ENCODE results near the gene ABCB11.

The ABCB11 gene

GRCh38 chr2:168904358-168904757 is 126.8 kb downstream of the ABCB11 start:
- Histone ChIP-seq H2AFZ (ENCODE audit: low read length) (no peak overlapping the region), H3K9ac (ENCODE audit: low read length) (no peak overlapping the region)

GRCh38 chr2:168903888-168904287 is 127.2 kb downstream of the ABCB11 start:
- TF ChIP-seq EZH2phosphoT487 (IDR thresholded peaks at IDR 0.05; ENCODE audit: low read length) (no peak), EZH2 (optimal IDR thresholded peaks at IDR 0.05; ENCODE audit: low read depth, low read length) (no peak)
- TF ChIP-seq, protein P1, sequence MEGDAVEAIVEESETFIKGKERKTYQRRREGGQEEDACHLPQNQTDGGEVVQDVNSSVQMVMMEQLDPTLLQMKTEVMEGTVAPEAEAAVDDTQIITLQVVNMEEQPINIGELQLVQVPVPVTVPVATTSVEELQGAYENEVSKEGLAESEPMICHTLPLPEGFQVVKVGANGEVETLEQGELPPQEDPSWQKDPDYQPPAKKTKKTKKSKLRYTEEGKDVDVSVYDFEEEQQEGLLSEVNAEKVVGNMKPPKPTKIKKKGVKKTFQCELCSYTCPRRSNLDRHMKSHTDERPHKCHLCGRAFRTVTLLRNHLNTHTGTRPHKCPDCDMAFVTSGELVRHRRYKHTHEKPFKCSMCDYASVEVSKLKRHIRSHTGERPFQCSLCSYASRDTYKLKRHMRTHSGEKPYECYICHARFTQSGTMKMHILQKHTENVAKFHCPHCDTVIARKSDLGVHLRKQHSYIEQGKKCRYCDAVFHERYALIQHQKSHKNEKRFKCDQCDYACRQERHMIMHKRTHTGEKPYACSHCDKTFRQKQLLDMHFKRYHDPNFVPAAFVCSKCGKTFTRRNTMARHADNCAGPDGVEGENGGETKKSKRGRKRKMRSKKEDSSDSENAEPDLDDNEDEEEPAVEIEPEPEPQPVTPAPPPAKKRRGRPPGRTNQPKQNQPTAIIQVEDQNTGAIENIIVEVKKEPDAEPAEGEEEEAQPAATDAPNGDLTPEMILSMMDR (IDR thresholded peaks at IDR 0.05; ENCODE audit: low read length): no peak
- H3K4me3 ChIP-seq (ENCODE audit: low read length): no peak overlapping the region
- no peak overlapping the region for H3K9ac ChIP-seq (ENCODE audit: low read length)
- H3K27me3 ChIP-seq (replicated peaks; ENCODE audit: insufficient read depth, low read length): no peaks in the 10 kb centered on the region
- no peaks in the 10 kb centered on the region for H4K20me1 ChIP-seq (ENCODE audit: insufficient read depth, low read length)
- no peaks in the 10 kb centered on the region for H3K4me1 ChIP-seq (ENCODE audit: low read length)
- H3K9me2 ChIP-seq (replicated peaks; ENCODE audit: insufficient read depth, low read length): no peaks in the 10 kb centered on the region
- H3F3A ChIP-seq (ENCODE audit: insufficient read depth, low read length): no peaks in the 10 kb centered on the region
- no peak overlapping the region for H2AFZ ChIP-seq (ENCODE audit: low read length)
- no peak for DNase-seq
- no peak overlapping the region for H3K4me2 ChIP-seq (ENCODE audit: low read depth, low read length)
- no peak overlapping the region for H3K27ac ChIP-seq (ENCODE audit: low read length)
- H3K9me3 ChIP-seq (replicated peaks; ENCODE audit: insufficient read depth, low read length): no peaks in the 10 kb centered on the region
- H3K79me2 ChIP-seq (ENCODE audit: low read length): no peaks in the 10 kb centered on the region
- no peaks in the 10 kb centered on the region for H3K36me3 ChIP-seq (replicated peaks; ENCODE audit: insufficient read depth, low read length)

More at GRCh38 chr2:168904358-168904757, 126.8 kb downstream of the ABCB11 start:
- no peak overlapping the region for H3K4me3 ChIP-seq (ENCODE audit: low read length)
- H3K36me3 ChIP-seq (replicated peaks; ENCODE audit: insufficient read depth, low read length): no peaks in the 10 kb centered on the region
- H3K9me2 ChIP-seq (replicated peaks; ENCODE audit: insufficient read depth, low read length): no peaks in the 10 kb centered on the region
- no peak for DNase-seq
- no peaks in the 10 kb centered on the region for H3K9me3 ChIP-seq (replicated peaks; ENCODE audit: insufficient read depth, low read length)
- H3F3A ChIP-seq (ENCODE audit: insufficient read depth, low read length): no peaks in the 10 kb centered on the region
- H3K27me3 ChIP-seq (replicated peaks; ENCODE audit: insufficient read depth, low read length): no peaks in the 10 kb centered on the region
- TF ChIP-seq EZH2 (optimal IDR thresholded peaks at IDR 0.05; ENCODE audit: low read depth, low read length) (no peak), EZH2phosphoT487 (IDR thresholded peaks at IDR 0.05; ENCODE audit: low read length) (no peak)
- TF ChIP-seq, protein P1 (IDR thresholded peaks at IDR 0.05; ENCODE audit: low read length): no peak
- H3K4me1 ChIP-seq (ENCODE audit: low read length): no peaks in the 10 kb centered on the region
- no peaks in the 10 kb centered on the region for H4K20me1 ChIP-seq (ENCODE audit: insufficient read depth, low read length)
- H3K79me2 ChIP-seq (ENCODE audit: low read length): no peaks in the 10 kb centered on the region
- no peak overlapping the region for H3K4me2 ChIP-seq (ENCODE audit: low read depth, low read length)
- no peak overlapping the region for H3K27ac ChIP-seq (ENCODE audit: low read length)

- H2AFZ ChIP-seq (ENCODE audit: low read length): no peak within 1 kb of the TSS
- no peak within 1 kb of the TSS for H3K4me3 ChIP-seq (ENCODE audit: low read length)
- no peak within 1 kb of the TSS for H3K27ac ChIP-seq (ENCODE audit: low read length)
- no peak for TF ChIP-seq EZH2phosphoT487 (IDR thresholded peaks at IDR 0.05; ENCODE audit: low read length)
- TF ChIP-seq, protein P1 (IDR thresholded peaks at IDR 0.05; ENCODE audit: low read length): no peak
- no peaks in the 10 kb centered on the region for H3K4me1 ChIP-seq (ENCODE audit: low read length)
- DNase-seq: no peak
- H3K4me2 ChIP-seq (ENCODE audit: low read depth, low read length): no peak within 1 kb of the TSS
- H3K79me2 ChIP-seq (ENCODE audit: low read length): no peaks in the 10 kb centered on the region
- H3K9me3 ChIP-seq (replicated peaks; ENCODE audit: insufficient read depth, low read length): no peaks in the 10 kb centered on the region
- no peaks in the 10 kb centered on the region for H3K27me3 ChIP-seq (replicated peaks; ENCODE audit: insufficient read depth, low read length)
- H3K9ac ChIP-seq (ENCODE audit: low read length): no peak within 1 kb of the TSS
- H4K20me1 ChIP-seq (ENCODE audit: insufficient read depth, low read length): no peaks in the 10 kb centered on the region
- H3F3A ChIP-seq (ENCODE audit: insufficient read depth, low read length): no peaks in the 10 kb centered on the region
- no peaks in the 10 kb centered on the region for H3K9me2 ChIP-seq (replicated peaks; ENCODE audit: insufficient read depth, low read length)
- no peaks in the 10 kb centered on the region for H3K36me3 ChIP-seq (replicated peaks; ENCODE audit: insufficient read depth, low read length)
Measured at GRCh38 chr2:168901003-168901402, 130.1 kb downstream of the ABCB11 start, which contains the start of gene G6PC2. Gene G6PC2 (plus strand): TSS chr2:168901291. CDS start chr2:168901332, 41 bp downstream.
